HG02970 (cell line): Measurements from ENCODE around the gene DDX11.
"Not testable (repeated sequence)": the region's sequence is repeated elsewhere in the genome, so short reads cannot be mapped to it uniquely, and the experiment has no call there.

Experiments
- ATAC-seq: cut with Tn5 transposase; IDR thresholded peaks from one replicate; pipeline ENCODE4 v1.9.1; 2021; ENCODE audit warnings: mild to moderate bottlenecking, moderate library complexity, moderate number of reproducible peaks; ENCODE audit not compliant: unreplicated experiment, low FRiP score

The DDX11 gene

GRCh38 chr12:31096251-31097065 lies 22.8 kb downstream of the DDX11 start:
- ATAC-seq = not testable (repeated sequence)

- not testable (repeated sequence) for ATAC-seq
These were observed 24.2 kb downstream of the DDX11 start for GRCh38 chr12:31097819-31098218.

GRCh38 chr12:31098363-31098762 lies 24.7 kb downstream of the DDX11 start:
- not testable (repeated sequence) for ATAC-seq

- ATAC-seq = not testable (repeated sequence)
These were observed 25.1 kb downstream of the DDX11 start for GRCh38 chr12:31098771-31099170.

GRCh38 chr12:31099434-31099833 lies 25.8 kb downstream of the DDX11 start:
- not testable (repeated sequence) for ATAC-seq

GRCh38 chr12:31100503-31101208 lies 27.0 kb downstream of the DDX11 start:
- not testable (repeated sequence) for ATAC-seq

- ATAC-seq = not testable (repeated sequence)
These were observed 28.5 kb downstream of the DDX11 start for GRCh38 chr12:31102125-31102524.

- ATAC-seq = not testable (repeated sequence)
These were observed 28.9 kb downstream of the DDX11 start for GRCh38 chr12:31102596-31102995.

- ATAC-seq = not testable (repeated sequence)
These were observed 29.9 kb downstream of the DDX11 start for GRCh38 chr12:31103561-31103975.

- ATAC-seq = not testable (repeated sequence)
These were observed 30.6 kb downstream of the DDX11 start for GRCh38 chr12:31104220-31104619.

GRCh38 chr12:31104773-31105172 lies 31.1 kb downstream of the DDX11 start:
- not testable (repeated sequence) for ATAC-seq

- no peak for ATAC-seq
These were observed 32.0 kb downstream of the DDX11 start for GRCh38 chr12:31105668-31106067.

GRCh38 chr12:31106101-31106803 lies 32.6 kb downstream of the DDX11 start:
- ATAC-seq = no peak

- not testable (repeated sequence) for ATAC-seq
These were observed 36.1 kb downstream of the DDX11 start for GRCh38 chr12:31109773-31110172.

- not testable (repeated sequence) for ATAC-seq
These were observed 36.6 kb downstream of the DDX11 start for GRCh38 chr12:31110263-31110662.

- not testable (repeated sequence) for ATAC-seq
These were observed 41.5 kb downstream of the DDX11 start for GRCh38 chr12:31115092-31115601.

- ATAC-seq = not testable (repeated sequence)
These were observed 43.2 kb downstream of the DDX11 start for GRCh38 chr12:31116846-31117202.

GRCh38 chr12:31117203-31118011 lies 43.7 kb downstream of the DDX11 start:
- ATAC-seq = no peak

- ATAC-seq = no peak
These were observed 44.9 kb downstream of the DDX11 start for GRCh38 chr12:31118347-31119191.
